GM12801 (cell line): ENCODE data around the gene ZNF423.

ENCODE experiments used
- TF ChIP-seq, protein P1 (sequence below): IDR thresholded peaks from one replicate; pipeline ENCODE4 v1.5.1; 2011; ENCODE audit warnings: control low read depth; ENCODE audit not compliant: insufficient read length; ENCODE audit errors: extremely low read depth

The ZNF423 gene

DNA sequence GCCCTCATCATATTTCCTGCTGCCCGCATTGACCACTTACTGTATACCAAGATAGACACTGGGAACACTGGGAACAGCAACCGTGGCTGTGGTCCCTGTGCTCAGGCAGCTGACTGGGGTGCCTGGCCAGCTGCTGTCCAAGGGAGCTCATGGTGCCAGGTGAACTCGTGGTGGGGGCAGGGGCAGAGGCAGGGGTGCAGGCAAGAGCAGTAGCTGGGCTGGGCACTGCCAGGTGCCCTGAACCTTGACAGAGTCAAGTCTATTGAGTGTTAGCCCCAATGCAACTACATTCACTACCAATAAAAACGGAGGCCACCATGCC, 279.8 kb downstream of the ZNF423 start:
- TF ChIP-seq, protein P1, sequence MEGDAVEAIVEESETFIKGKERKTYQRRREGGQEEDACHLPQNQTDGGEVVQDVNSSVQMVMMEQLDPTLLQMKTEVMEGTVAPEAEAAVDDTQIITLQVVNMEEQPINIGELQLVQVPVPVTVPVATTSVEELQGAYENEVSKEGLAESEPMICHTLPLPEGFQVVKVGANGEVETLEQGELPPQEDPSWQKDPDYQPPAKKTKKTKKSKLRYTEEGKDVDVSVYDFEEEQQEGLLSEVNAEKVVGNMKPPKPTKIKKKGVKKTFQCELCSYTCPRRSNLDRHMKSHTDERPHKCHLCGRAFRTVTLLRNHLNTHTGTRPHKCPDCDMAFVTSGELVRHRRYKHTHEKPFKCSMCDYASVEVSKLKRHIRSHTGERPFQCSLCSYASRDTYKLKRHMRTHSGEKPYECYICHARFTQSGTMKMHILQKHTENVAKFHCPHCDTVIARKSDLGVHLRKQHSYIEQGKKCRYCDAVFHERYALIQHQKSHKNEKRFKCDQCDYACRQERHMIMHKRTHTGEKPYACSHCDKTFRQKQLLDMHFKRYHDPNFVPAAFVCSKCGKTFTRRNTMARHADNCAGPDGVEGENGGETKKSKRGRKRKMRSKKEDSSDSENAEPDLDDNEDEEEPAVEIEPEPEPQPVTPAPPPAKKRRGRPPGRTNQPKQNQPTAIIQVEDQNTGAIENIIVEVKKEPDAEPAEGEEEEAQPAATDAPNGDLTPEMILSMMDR = no peak

DNA sequence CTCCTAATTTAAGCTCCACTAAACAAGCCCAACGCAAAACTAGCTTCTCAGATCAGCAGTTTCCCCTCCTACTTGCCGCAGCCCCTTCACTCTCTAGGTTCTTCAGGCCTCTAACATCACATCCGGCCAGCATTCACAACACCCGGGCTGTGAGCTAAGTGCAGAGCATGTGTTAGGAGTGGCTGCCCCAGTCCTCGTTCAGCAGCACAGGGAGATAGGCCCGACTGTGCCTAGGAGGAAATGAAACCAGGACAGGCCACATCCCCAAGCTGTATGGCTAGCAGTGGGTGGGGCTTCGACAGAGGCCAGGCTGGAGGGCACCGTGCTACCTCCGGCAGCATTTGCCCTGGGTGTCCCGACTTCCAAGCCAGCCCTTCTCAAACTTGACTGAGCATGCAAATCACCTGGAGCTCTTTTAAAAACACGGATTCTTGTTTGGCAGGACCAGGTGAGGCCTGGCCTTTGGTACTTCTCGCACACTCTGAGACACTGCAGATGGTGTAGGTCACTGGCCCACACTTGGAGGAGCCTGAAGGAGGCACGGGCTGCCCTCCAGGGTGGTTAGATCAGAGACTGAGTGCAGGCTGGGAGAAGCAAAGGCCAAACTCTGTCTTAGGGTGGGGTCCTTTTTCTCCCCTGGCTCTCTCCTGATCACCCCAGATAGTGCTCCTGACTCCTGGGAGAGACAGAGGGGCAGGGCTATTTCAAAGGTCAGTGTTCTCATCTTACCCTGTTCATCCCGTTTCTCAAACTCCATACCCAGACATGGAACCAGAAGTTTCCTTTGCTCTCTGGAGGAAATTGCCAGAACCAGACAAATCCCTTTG, 280.4 kb downstream of the ZNF423 start:
- TF ChIP-seq, protein P1 = no peak

DNA sequence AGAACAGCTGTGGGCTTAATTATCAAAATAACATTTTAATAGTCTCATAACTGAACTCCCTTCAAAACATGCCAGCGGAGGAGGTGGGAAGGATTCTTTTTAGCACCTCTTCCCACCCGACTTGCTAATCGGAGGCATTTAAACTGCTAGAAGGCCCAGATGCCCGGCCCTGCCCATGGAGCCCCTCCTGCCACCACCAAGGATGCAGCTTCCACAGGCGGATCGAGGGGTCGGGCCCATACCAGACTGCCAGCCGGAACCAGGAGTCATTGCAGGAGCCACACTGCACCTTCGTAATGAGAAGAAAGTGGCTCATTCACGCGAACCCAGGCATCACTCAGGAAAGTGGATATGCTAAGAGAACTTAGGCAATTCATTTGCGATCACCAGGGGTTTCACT, 281.1 kb downstream of the ZNF423 start:
- TF ChIP-seq, protein P1 = no peak

DNA sequence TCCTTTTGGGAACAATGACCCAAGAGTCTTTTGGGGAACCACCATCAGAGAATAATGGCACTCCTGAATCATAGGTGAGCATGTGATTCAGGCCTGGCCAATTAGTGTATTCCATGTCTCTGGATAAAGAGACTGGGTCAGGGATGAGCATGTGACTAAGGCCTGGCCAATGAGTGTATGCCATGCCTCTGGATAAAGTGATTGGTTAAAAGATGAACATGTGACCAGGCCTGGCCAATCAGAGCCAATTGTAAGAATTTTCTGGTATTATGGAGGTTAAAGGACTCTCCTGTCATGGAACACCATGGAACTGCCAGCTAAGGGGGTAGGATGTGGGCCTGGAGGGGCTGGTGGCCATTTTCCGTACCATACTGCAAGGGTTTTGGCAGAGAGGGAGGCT, 288.0 kb downstream of the ZNF423 start:
- TF ChIP-seq, protein P1 = no peak

DNA sequence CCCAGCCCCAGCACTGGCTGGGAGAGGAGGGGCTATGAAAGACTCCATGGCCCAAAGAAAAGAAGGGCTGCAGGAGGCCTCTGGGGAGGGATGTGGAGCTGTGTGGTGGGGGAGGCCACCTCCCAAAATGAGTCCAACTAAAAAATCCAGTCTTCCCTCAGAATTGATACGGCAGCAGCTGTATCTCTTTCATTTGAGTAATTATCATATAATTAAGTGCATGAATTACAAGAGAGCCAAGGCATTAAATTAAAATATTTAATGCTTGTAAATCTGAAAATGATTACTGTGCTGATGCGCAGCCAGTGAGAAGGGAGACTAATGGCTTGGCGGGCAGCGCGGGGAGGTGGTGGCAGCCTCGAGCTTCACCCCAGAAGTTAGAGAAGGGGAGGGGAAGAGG, 289.5 kb downstream of the ZNF423 start:
- TF ChIP-seq, protein P1 = no peak

DNA sequence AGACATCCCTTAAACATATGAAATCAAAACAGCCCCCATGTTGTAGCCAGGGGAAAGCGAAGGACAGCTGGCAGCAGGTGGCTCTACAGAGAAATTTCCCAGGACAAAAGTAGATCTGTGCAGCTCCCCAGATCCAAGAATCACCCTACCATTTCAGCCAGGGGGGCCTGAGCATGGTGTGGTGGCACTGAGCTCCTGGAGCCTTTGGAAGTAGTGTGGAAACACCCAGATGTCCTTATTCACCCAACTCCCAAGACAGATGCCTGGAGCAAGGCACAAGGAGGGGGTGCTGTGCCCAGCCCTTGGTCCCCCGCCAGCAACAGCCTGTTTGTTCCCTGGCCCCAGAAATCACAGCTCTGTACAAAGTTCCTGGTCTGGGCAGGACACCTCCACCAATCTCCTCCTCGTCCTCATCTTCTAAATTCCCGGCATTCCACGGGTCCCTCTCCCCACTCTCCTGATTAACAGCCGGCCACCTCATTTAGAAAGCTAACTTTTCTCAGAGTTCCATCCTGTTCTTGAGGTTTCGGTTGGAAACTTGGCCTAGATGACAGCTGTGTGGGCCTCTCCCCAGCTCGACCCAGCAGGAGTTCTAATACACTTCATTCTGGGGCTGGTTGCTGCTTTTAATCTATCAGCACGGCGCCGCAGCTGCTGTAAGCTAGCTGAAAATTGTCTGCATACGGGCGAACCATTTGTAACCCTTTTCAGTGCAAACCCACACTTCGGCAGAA, 291.2 kb downstream of the ZNF423 start:
- TF ChIP-seq, protein P1 = no peak

DNA sequence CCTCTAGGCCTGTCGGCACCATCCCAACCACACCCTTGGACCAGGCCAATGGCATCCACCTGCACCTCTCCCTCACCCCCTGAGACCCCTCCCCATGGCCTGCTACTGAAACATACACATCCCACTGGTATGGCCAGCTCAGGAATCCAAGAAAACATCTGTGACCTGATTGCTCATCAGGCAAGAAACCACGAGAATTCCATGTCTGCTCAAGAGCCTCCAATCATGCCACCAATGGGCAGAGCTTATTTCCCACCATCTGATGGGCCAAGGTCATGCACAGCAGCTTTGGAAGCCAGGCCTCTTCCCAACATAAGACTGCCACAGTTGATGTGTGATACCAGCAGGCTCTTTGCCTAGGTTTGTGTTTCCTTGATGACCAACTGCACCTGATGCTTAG, 292.2 kb downstream of the ZNF423 start:
- TF ChIP-seq, protein P1 = no peak
